IPS-15b (cell line): ENCODE data around the gene KRT82.

Experiments used
- H3K27me3 ChIP-seq: one replicate; pipeline ENCODE4 v1.6.1; 2013; ENCODE audit warnings: low read length; ENCODE audit not compliant: control insufficient read depth, insufficient read depth
- H3K36me3 ChIP-seq: one replicate; pipeline ENCODE4 v1.6.1; 2013; ENCODE audit warnings: low read length; ENCODE audit not compliant: control insufficient read depth, insufficient read depth
- H3K4me1 ChIP-seq: one replicate; pipeline ENCODE4 v1.6.1; 2013; ENCODE audit warnings: mild to moderate bottlenecking, low read length; ENCODE audit not compliant: control insufficient read depth, insufficient read depth
- H3K4me3 ChIP-seq: one replicate; pipeline ENCODE4 v1.5.1; 2013; ENCODE audit warnings: low read depth, low read length
- H3K9ac ChIP-seq: one replicate; pipeline ENCODE4 v1.6.1; 2013; ENCODE audit warnings: low read depth, mild to moderate bottlenecking, low read length
- H3K9me3 ChIP-seq: one replicate; pipeline ENCODE4 v1.6.1; 2013; ENCODE audit warnings: mild to moderate bottlenecking, low read length; ENCODE audit not compliant: control insufficient read depth, insufficient read depth

Gene KRT82

GRCh38 chr12:52390739-52391617 is 15.2 kb downstream of the KRT82 start:
- Histone ChIP-seq H3K9me3 (no peaks in the 10 kb centered on the region), H3K9ac (no peak overlapping the region), H3K4me1 (no peaks in the 10 kb centered on the region), H3K4me3 (no peak overlapping the region), H3K36me3 (no peaks in the 10 kb centered on the region), H3K27me3 (peaks cover 4% of the 10 kb centered on the region)

DNA sequence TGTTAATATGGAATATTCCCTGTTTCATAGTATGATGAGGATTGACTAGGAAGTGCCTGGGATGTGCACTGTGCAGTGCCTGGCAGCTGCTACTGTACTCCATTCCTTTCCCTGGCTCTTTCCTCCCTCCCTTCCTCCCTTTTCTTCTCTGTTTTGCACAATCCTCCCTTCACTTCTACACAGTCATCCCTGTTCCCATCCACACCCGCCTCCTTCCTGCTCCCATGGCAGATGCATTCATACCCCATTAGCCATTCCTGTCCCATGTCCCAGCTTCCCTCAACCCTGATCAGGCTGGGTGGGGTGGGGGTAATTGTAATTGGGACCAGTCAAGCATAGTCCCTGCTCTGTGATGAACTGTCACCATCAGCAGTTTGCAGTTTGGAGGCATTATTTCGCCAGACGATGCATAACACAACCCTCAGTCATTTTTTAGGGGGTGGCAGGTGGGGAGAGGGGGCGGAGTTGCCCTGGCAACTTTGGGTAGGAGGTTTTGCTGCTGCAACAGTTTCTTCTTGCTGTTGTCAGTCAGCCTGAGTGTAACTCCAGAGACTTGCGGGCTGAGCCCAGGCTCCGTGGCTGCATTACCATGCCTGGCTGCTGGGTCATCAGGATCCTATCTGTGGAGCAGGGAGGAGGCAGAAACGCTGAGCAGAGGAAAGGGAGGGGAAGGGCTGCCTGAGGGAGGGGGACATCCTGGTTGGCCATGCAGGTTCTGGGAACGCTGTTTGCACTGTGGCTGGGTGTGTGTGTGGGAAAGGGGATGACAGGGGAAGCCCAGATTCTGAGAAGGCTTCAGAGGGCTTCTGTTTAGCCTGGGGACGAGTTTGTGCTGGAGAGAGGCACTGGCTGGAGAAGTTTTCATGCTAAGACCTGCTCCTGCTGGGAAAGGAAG is 16.6 kb downstream of the KRT82 start:
- H3K4me1 ChIP-seq: no peaks in the 10 kb centered on the region
- no peaks in the 10 kb centered on the region for H3K27me3 ChIP-seq
- no peaks in the 10 kb centered on the region for H3K36me3 ChIP-seq
- H3K4me3 ChIP-seq: no peak overlapping the region
- no peaks in the 10 kb centered on the region for H3K9me3 ChIP-seq
- H3K9ac ChIP-seq: no peak overlapping the region

GRCh38 chr12:52387859-52388258 is 18.3 kb downstream of the KRT82 start:
- Histone ChIP-seq H3K4me3 (no peak overlapping the region), H3K9ac (no peak overlapping the region), H3K9me3 (no peaks in the 10 kb centered on the region), H3K27me3 (no peaks in the 10 kb centered on the region), H3K4me1 (no peaks in the 10 kb centered on the region), H3K36me3 (no peaks in the 10 kb centered on the region)

DNA sequence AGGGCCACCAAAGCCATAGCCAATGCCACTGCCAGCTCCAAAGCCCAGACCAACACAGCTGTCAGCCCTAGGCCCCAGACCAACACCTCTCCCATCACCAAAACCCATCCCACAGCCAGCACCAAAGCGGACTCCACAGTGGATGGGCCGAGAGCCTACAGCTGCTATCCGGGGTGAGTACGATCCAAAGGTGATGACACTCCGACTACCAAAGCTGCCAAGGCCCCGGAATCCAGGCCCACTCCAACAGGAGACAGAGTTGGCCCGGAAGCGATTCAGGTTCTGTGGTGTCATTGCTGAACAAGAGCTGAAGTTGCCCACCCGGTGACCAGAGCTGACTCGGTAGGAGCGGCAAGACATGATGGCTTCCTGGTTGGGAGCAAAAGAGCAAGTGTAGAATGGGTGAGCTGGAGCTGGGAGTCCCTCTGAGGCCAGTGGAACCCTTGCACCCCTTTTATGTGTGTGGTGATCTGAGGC is 20.9 kb downstream of the KRT82 start, which contains the start of gene KRT84:
TSS of gene KRT84 (minus strand) at position 427 of the 477 bp plus-strand sequence. CDS start at position 360, 67 bp downstream.
- H3K9me3 ChIP-seq: no peaks in the 10 kb centered on the region
- no peaks in the 10 kb centered on the region for H3K27me3 ChIP-seq
- H3K4me3 ChIP-seq: no peak within 1 kb of the TSS
- no peak within 1 kb of the TSS for H3K9ac ChIP-seq
- no peaks in the 10 kb centered on the region for H3K4me1 ChIP-seq
- H3K36me3 ChIP-seq: no peaks in the 10 kb centered on the region

GRCh38 chr12:52383331-52383730 is 22.8 kb downstream of the KRT82 start:
- no peaks in the 10 kb centered on the region for H3K36me3 ChIP-seq
- H3K9ac ChIP-seq: no peak overlapping the region
- H3K4me3 ChIP-seq: no peak overlapping the region
- no peaks in the 10 kb centered on the region for H3K4me1 ChIP-seq
- no peaks in the 10 kb centered on the region for H3K9me3 ChIP-seq
- no peaks in the 10 kb centered on the region for H3K27me3 ChIP-seq

GRCh38 chr12:52382854-52383253 is 23.3 kb downstream of the KRT82 start:
- Histone ChIP-seq H3K9me3 (no peaks in the 10 kb centered on the region), H3K9ac (no peak overlapping the region), H3K27me3 (no peaks in the 10 kb centered on the region), H3K36me3 (no peaks in the 10 kb centered on the region), H3K4me3 (no peak overlapping the region), H3K4me1 (no peaks in the 10 kb centered on the region)

- no peaks in the 10 kb centered on the region for H3K9me3 ChIP-seq
- H3K9ac ChIP-seq: no peak overlapping the region
- H3K4me1 ChIP-seq: no peaks in the 10 kb centered on the region
- H3K27me3 ChIP-seq: no peaks in the 10 kb centered on the region
- no peaks in the 10 kb centered on the region for H3K36me3 ChIP-seq
- H3K4me3 ChIP-seq: no peak overlapping the region
These were observed 24.9 kb downstream of the KRT82 start for GRCh38 chr12:52381206-52381605.

- no peak overlapping the region for H3K4me3 ChIP-seq
- H3K4me1 ChIP-seq: no peaks in the 10 kb centered on the region
- no peaks in the 10 kb centered on the region for H3K27me3 ChIP-seq
These were observed 25.9 kb downstream of the KRT82 start for GRCh38 chr12:52380271-52380694.

DNA sequence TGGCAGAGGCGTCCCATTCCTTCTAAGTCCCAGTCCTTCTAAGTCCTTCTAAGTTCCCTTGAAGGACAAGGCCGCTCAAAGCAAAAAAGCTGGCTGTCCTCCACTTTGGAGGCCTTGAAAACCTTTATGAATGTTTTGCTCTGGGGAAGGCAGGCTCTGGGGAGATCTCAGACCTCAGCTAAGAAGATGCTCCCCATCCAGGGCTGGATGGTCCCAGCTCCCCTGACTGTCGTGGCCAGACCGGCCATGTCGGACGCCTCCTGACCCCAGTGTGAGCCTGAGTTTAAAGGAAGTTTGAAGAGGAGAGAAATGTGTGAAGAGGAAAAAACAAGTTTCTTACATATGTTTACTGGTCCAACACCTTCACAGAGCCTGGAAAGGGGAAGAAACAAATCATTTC is 26.6 kb downstream of the KRT82 start:
- no peaks in the 10 kb centered on the region for H3K36me3 ChIP-seq
- no peak overlapping the region for H3K9ac ChIP-seq
- no peak overlapping the region for H3K4me3 ChIP-seq
- H3K27me3 ChIP-seq: no peaks in the 10 kb centered on the region
- no peaks in the 10 kb centered on the region for H3K4me1 ChIP-seq
- H3K9me3 ChIP-seq: no peaks in the 10 kb centered on the region

More at GRCh38 chr12:52380271-52380694, 25.9 kb downstream of the KRT82 start:
- Histone ChIP-seq H3K9ac (no peak overlapping the region), H3K9me3 (no peaks in the 10 kb centered on the region), H3K36me3 (no peaks in the 10 kb centered on the region)

DNA sequence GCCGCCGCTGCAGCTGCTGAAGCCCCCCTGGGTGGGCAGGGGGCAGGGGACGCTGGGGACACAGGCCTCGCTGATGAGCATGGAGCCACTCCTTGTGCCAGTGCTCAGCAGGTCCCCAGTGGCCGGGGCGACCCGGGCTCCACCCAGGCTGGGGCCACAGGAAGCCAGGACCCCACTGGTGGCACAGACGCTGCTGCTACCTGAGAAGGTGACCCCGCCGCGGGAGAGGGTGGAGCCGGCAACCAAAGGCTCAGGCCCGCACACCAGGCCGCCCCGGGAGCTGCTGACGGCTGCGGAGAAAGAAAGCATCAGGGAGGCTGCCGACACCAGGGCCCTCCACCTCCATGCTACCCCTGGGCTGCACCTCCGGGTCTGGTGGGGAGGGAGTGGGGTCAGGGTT is 28.0 kb downstream of the KRT82 start:
- Histone ChIP-seq H3K36me3 (no peaks in the 10 kb centered on the region), H3K4me1 (no peaks in the 10 kb centered on the region), H3K4me3 (no peak overlapping the region), H3K27me3 (no peaks in the 10 kb centered on the region), H3K9me3 (no peaks in the 10 kb centered on the region), H3K9ac (no peak overlapping the region)

DNA sequence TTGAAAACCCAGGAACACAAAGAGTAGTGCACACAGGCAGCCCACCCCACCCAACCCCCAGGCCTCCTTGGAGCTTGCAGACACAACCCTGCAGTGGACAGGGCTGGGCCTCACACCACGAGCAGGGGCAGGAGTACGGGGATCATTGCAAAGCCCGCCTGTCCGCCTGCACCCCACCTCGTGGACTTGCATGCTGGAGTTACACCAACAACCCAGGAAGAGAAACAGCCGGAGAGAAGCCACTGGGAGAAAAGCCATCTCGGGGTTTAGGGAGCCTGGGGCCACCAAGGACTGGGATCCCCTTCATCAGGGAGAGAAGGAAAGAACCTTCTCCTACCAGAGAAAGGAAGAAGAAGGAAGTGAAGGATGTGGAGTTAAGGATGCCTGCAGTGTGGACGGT is 28.9 kb downstream of the KRT82 start:
- Histone ChIP-seq H3K9ac (no peak overlapping the region), H3K4me3 (no peak overlapping the region), H3K4me1 (no peaks in the 10 kb centered on the region), H3K36me3 (no peaks in the 10 kb centered on the region), H3K27me3 (no peaks in the 10 kb centered on the region), H3K9me3 (no peaks in the 10 kb centered on the region)
